ENCODE data around the gene SLC19A1.

The SLC19A1 gene

DNA sequence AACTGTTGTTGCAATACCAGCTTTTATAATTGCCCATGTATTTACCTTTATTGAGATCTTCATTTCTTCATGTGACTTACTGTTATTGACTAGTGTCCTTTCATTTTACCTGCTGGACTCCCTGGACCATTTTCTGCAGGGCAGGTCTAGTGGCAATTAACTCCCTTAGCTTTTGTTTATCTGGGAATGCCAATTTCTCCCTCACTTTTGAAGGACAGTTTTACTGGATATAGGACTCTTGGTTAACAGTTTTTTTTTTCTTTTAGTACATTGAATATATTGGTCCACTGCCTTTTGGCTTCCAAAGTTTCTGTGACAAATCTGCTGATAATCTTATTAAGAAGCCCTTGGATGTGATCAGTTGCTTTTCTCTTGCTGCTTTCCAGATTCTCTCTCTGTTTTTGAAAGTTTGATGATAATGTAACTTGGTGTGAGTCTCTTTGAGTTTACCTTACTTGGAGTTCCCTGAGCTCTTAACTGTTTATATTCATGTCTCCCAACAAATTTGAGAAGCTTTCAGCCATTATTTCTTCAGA lies 80.4 kb downstream of the SLC19A1 start:
- DNase-seq = no peak

DNA sequence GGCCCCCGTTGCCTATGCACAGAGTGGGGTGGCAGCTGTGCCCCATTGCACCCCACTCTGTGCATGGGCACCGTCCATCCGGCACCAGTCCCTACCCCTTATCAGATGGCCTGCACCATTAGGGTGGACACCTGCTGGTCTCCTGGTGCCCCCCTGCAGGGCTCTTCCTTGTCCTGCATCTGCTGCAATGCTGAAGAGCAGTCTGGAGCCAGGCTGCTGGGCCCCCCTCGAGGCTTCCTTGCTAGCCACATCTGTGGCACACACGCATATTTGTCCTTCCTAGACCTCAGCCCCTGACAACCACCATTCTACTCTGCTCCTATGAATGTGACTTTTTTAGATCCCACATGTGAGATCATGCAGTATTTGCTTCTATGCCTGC lies 80.9 kb downstream of the SLC19A1 start:
- no peak for DNase-seq

- DNase-seq = no peak
Observed at GRCh38 chr21:45460611-45461368, 81.5 kb downstream of the SLC19A1 start.

DNA sequence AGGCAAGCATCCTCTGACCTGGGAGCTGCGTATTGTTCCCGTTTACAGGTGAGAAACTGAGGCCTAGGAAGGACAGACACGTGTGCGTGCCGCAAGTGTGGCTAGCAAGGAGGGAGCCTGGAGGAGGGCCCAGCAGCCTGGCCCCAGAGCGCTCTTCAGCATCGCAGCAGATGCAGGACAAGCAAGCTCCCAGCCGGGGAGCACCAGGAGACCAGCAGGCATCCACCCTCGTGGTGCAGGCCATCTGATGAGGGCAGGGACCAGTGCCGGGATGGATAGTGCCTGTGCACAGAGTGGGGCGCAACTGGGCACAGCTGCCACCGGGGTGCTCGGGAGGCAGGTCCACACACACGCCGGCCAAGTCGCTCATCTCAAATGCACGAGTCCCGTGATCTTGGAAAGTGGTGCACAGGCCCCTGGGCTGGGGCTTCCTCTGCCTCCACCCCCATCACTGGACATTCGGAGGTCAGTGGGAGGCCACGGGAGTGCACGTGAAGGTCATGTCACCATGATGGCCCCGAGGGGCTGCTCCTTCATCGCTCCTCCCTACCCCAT lies 82.2 kb downstream of the SLC19A1 start:
- DNase-seq = no peak

- no peak for DNase-seq
Observed at GRCh38 chr21:45459171-45460010, 82.8 kb downstream of the SLC19A1 start.

DNA sequence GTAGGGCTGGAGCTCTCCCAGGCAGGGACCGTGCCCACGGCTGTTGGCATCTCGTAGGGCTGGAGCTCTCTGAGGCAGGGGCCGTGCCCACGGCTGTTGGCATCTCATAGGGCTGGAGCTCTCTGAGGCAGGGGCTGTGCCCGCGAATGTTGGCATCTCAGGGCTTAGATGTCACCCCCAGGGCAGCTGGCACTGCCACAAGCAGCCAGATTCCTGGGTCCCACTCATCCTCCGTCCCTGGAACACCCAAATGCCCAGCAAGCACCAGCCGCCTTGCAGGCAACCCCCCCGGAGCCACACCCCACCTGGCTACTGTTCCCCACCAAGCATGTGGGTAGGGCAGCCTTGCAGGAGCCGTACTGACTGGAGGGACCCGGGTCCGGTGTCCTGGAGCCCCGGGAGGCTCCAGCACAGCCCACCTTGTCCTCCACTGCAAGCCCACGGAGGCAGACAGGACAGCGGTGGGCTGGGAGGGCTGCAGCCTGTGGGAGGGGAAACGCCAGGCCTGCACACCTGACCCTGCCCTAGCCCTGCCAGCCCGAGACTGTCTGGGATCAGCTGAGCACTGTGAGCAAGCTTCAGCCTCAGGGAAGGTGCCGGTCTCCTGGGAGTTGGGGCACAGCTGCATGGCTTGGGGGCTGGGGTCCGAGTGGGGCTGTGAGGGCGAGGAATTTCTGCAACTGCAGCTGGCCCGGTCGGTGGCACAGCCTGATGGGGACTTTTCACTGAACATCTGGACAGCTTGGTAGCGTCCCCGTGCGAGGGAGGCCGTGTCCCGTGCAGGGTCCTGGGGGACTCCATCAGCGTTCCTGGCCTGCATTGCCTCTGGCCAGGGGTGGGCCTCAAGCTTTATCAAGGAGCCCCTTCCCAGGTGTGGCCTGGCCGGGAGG lies 83.7 kb downstream of the SLC19A1 start:
- DNase-seq = no peak

DNA sequence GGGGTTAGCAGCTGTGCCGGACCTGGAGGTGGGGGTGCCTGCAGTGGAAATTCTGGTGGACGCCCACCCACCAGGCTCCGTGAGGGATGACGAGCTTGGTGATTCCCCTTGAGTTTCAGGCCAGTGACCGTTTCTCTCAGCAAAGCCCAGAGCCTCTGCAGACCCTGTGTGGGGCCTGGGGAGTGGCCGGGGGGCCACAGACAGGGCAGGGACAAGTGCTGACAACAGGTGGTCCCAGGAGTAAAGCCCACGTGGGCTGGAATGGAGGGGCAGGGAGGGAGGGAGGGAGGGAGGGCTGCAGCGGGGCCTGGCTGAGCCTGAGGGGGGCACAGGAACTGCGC lies 84.4 kb downstream of the SLC19A1 start:
- DNase-seq = no peak

- DNase-seq = no peak
Observed at GRCh38 chr21:45457161-45457831, 84.9 kb downstream of the SLC19A1 start.

DNA sequence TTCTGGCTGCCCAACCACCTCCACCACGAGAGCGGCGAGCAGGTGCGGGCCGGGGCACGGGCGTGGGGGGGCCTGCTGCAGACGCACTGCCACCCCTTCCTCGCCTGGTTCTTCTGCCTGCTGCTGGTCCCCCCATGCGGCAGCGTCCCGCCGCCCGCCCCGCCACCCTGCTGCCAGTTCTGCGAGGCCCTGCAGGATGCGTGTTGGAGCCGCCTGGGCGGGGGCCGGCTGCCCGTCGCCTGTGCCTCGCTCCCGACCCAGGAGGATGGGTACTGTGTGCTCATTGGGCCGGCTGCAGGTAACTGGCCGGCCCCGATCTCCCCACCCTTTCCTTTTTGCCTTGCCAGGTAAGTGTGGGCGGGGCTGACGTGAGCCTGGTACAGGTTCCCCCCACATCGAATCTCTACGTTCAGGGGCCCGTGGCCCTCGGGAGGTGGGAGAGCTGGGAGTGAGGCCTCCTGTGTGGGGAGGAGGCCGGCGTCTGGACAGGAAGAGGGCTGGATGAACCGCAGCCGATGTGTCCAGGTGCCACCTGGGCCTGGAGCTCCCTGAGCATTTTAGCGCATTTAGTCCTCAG lies 85.6 kb downstream of the SLC19A1 start:
- DNase-seq = no peak

- DNase-seq = no peak
Observed at GRCh38 chr21:45455674-45456583, 86.3 kb downstream of the SLC19A1 start.

GRCh38 chr21:45454926-45455673 lies 87.1 kb downstream of the SLC19A1 start:
- no peak for DNase-seq

GRCh38 chr21:45454060-45454925 lies 87.9 kb downstream of the SLC19A1 start:
- DNase-seq = no peak

DNA sequence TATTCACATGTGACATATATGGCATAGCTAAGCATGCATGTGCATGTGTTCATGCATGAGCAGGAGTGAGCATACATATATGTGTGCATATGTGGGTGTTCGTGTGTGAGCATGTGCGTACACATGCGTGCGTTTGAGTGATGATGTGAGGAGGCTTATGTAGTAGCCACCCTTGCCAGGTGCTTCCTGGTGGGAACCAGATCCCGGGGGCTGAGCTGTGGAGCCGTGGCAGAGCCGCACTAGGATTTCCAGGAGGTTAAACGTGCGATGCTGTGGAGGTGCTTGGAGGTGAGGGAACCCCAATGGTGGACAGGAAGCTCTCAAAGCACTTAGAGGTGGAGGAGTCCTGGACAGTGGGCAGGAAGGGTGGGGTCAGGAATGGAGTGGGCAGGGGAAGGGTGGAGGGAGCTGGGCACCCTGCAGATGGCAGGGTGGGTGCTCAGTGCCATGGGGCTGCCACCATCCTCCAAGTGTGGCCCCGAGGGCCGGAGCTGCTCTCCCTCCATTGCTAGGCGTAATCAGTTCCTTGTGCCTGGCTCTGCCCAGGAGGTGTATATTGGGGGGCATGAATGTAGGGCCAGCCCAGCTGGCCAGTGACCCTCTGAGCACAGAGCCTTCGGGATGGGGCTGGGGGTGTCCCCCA lies 88.8 kb downstream of the SLC19A1 start:
- no peak for DNase-seq

DNA sequence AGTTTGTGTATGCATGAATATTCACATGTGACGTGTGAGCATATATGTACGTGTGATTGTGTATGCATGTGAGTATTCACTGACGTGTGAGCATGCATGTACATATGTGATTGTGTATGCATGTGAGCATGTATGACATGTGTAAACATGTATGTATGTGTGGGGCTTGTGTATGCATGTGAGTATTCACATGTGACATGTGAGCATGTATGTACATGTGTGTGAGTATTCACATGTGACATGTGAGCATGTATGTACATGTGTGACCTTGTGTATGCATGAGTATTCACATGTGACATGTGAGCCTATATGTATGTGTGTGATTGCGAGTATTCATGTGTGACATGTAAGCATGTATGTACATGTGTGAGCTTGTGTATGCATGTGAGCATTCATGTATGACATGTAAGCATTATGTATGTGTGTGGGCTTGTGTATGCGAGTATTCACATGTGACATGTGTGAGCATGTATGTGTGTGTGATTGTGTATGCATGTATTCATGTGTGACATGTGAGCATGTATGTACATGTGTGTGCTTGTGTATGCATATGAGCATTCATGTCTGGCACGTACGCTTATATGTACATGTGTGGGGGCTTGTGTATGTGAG lies 89.4 kb downstream of the SLC19A1 start:
- no peak for DNase-seq

GRCh38 chr21:45451771-45452182 lies 90.5 kb downstream of the SLC19A1 start:
- DNase-seq = no peak

DNA sequence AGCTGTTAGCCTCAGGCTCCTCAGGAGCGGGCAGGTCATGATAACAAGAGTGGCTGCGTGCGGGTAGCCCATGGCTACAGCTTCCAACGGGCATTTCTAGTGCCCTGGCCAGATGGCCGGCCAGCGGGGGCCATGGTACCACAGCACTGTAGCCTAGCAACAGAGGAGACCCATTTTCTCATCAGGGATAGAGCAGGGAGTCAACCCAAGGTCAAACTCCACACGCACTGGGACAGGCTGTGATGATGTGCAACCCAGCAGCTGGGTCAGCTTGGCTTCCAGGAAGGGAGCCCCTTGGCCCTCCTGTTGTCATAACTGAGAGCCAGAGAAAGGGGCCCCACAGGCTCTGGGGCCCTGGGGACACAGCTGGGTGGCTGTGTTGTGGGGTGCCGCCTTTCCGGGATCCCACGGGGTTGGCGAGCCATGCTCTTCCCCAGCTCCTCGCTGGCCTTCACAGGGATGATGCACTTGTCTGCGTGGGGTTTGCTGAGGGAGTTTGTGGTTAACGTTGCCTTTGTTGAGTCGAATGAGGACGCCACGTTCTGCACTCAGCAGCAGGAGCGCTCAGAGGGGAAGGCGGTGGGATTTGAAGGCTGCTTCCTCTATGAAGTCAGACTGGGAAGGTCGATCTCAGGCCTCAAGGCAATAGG lies 91.0 kb downstream of the SLC19A1 start:
- DNase-seq = no peak

- no peak for DNase-seq
Observed at GRCh38 chr21:45450423-45451090, 91.7 kb downstream of the SLC19A1 start.

All from NCI-H2081 (cell line).